Astrocyte of the spinal cord (primary cell): Measurements from ENCODE around the gene FHIT.

Experiments
- DNase-seq: peaks from one replicate; pipeline ENCODE4 v3.0.0; 2011; ENCODE audit warnings: low read depth, low spot score
- H3K4me3 ChIP-seq: 2 replicates; pipeline ENCODE4 v1.5.1; 2011; ENCODE audit warnings: low read depth, mild to moderate bottlenecking, low read length, moderate library complexity
- in situ Hi-C: cut with HindIII; loops from 2 replicates; pipeline ENCODE4 v1.10.0; 2017; ENCODE audit warnings: low sequenced_read_pairs
- TF ChIP-seq, protein P1 (sequence below): IDR thresholded peaks from 2 replicates; pipeline ENCODE4 v1.5.1; 2012; ENCODE audit warnings: low read depth, mild to moderate bottlenecking, low read length, inconsistent platforms

Gene FHIT

DNA sequence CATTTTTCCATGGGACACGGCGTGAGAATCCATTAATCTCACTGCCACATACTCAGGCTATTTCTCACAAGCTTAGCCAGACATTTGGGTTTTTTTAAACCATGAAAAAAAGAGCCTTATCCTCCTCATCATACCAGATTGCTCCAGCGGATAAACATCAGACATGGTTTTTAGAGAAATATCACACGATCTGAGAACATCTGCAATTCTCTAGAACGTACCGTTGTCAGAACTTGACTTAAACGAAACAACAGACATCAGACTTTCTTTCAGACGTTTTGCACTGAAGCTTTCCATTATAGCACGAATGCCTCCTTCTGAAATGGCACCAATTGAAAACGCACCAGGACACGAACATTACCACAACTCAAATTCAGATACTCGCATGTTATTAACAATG lies 1457.3 kb downstream of the FHIT start:
- in situ Hi-C loops: no loop called here
- TF ChIP-seq, protein P1, sequence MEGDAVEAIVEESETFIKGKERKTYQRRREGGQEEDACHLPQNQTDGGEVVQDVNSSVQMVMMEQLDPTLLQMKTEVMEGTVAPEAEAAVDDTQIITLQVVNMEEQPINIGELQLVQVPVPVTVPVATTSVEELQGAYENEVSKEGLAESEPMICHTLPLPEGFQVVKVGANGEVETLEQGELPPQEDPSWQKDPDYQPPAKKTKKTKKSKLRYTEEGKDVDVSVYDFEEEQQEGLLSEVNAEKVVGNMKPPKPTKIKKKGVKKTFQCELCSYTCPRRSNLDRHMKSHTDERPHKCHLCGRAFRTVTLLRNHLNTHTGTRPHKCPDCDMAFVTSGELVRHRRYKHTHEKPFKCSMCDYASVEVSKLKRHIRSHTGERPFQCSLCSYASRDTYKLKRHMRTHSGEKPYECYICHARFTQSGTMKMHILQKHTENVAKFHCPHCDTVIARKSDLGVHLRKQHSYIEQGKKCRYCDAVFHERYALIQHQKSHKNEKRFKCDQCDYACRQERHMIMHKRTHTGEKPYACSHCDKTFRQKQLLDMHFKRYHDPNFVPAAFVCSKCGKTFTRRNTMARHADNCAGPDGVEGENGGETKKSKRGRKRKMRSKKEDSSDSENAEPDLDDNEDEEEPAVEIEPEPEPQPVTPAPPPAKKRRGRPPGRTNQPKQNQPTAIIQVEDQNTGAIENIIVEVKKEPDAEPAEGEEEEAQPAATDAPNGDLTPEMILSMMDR: no peak
- no peak overlapping the region for H3K4me3 ChIP-seq
- DNase-seq: no peak

DNA sequence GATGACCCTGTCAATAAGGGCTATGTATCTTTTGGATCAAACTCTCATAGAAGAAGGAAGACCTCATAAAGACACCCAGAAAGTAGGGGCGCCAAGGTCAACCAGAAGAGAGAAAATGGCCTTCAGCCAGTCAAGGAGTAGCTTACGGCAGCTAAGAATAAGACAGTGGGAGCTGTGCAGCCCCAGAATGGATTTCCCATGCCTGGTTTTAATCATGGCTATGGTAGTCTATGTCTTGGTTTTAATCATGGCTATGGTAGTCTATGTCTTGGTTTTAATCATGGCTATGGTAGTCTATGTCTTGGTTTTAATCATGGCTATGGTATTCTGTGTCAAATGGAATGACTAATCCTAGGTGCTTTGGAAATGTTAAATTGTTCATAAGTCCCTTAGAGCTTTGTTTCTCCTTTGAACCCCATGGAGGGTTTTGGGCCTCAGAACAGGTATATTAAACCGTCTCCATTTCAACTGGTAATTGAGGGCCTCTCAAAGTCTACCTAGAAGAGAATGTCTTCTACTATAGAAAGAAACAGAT lies 1459.4 kb downstream of the FHIT start:
- no peak overlapping the region for H3K4me3 ChIP-seq
- in situ Hi-C loops: no loop called here
- DNase-seq: no peak
- TF ChIP-seq, protein P1: no peak

DNA sequence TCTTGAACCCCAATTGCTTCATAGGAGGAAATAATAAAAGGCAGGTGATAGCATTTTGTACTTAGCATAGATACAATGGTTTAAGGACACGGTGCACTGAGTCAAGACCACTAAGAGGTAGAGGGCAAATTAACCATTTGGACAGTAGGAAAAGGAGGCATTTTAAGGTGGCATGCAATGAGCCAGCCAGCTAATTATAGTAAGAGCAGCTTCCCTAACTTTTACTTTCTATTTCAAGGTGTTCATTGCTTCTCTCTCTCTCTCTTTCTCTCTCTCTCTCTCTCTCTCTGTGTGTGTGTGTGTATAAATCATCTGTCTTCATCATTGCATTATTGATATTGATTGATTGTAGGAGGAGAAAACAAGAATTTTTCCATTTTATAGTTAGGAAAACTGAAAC lies 1461.0 kb downstream of the FHIT start:
- DNase-seq: no peak
- TF ChIP-seq, protein P1: no peak
- no peak overlapping the region for H3K4me3 ChIP-seq
- in situ Hi-C loops: no loop called here

DNA sequence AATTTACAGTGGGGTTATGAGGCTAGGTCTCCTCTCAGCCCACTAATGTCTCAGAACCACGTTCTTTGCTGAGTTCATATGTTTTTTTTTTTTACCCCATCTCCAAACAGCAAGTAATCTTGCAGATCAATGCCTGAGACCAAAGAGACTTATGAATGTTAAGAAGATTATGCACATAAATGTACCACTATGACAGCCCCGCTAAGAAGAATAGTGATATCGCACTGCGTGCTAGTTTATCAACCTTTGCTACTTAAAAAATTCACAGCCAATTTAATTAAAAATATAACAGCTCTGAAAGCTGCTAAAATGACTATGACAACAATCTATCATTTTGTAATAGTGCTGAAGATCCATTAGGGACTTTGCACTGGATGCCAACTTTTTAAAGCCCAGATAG lies 1462.5 kb downstream of the FHIT start:
- in situ Hi-C loops: no loop called here
- no peak for DNase-seq
- TF ChIP-seq, protein P1: no peak

DNA sequence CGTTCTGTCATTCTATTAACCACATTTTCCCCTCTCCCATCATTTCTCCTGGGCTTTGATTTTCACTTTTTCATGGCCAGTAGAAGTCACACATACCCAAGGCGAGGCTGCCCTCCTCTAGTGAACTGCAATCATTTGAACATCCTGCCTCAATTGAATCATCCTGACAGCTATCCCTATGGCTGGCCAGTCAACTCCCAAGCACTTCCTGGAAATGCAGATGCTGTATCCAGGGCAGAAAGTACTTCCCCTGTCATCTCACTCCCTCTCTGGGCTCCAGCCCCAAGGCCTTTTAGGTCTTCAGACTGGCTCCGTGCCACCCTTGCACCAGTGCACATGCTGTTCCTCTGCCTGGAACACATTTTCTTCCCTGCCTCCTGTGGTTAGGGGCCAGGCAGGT lies 1463.1 kb downstream of the FHIT start:
- no peak overlapping the region for H3K4me3 ChIP-seq
- no peak for DNase-seq
- in situ Hi-C loops: no loop called here
- TF ChIP-seq, protein P1: no peak

More for the DNA sequence above, 1462.5 kb downstream of the FHIT start:
- H3K4me3 ChIP-seq: no peak overlapping the region

DNA sequence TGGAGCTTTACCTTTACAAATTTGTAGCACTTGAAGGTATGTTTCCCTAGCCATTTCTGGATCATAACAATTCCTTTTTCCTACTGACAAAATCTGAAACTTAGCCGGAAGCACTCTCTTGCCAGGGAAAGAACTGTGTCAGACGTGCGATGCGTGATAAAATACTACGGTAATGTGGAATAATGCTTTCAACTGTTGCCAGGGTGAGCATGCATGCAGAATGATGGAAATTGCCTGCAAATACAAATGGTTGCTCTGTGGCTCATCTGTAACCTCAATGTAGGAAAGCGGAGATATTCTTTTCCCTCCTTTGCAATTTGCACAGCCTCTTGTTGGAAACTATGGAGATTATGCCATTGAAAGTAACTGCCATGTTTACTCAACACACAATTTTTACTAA lies 1464.9 kb downstream of the FHIT start:
- in situ Hi-C loops: no loop called here
- TF ChIP-seq, protein P1: no peak
- H3K4me3 ChIP-seq: no peak overlapping the region
- DNase-seq: no peak

DNA sequence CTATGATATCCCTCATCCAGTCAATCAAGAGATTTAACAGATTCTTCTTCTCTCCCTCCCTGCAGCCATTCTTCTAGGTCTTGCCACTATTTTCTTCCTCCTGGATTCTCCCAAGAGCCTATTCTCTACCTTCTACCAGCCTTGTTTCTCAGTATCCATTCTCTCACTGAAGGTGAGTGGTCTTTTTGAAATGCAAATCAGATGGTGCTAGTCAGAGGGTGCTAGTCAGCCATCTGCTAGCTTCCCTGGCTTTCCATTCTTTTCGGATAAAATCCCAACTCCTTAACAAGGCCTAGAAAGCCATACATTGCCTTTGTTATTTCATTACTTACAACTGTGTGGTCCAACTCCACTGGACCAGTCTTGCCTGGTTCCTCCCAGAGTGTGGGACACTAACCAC lies 1467.1 kb downstream of the FHIT start:
- in situ Hi-C loops: no loop called here
- no peak for DNase-seq
- no peak overlapping the region for H3K4me3 ChIP-seq
- TF ChIP-seq, protein P1: no peak
